Body of pancreas (tissue), 4 donors: ENCODE data around the gene TMEM98. TPM values are rescaled to one million over a fixed set of nuclear protein-coding genes. Genes with fewer than 3 reads are reported as not detected.

Experiments
- ATAC-seq: fragments of 150-250 bp; one replicate; pipeline ENCODE4 v1.9.1; 2016
- DNase-seq, 4 donors: peaks; one replicate each; pipeline ENCODE4 v3.0.0-alpha.2; 2019
- H3K27ac ChIP-seq, 4 donors: fragments of 200-600 bp; sonication (generic); 1 replicate in 3 of 4; 2 replicates in 1 of 4; pipeline versions ENCODE4 v1.5.1 to v1.6.1; 2016 to 2019; ENCODE audit warnings: mild to moderate bottlenecking in 1 of 4, mixed read lengths in 1 of 4, moderate library complexity in 1 of 4
- H3K27me3 ChIP-seq, 2 donors: fragments of 200-600 bp; sonication (generic); one replicate each; pipeline ENCODE4 v1.6.0; 2016; ENCODE audit warnings: mild to moderate bottlenecking in 1 of 2
- H3K36me3 ChIP-seq, 2 donors: fragments of 200-600 bp; sonication (generic); replicated peaks in 1 of 2; 2 replicates each; pipeline ENCODE4 v1.5.1; 2016; ENCODE audit warnings: low read depth in 2 of 2; ENCODE audit not compliant: insufficient read depth in 1 of 2
- H3K4me1 ChIP-seq: fragments of 200-600 bp; sonication (generic); one replicate; pipeline ENCODE4 v1.6.0; 2016
- H3K4me3 ChIP-seq, 2 donors: fragments of 200-600 bp; sonication (generic); 1 replicate in 1 of 2; 2 replicates in 1 of 2; pipeline ENCODE4 v1.5.1; 2016 to 2019
- H3K9me3 ChIP-seq, 3 donors: fragments of 200-600 bp; sonication (generic); 1 replicate in 2 of 3; 2 replicates in 1 of 3; pipeline ENCODE4 v1.5.1; 2016
- CTCF ChIP-seq, 7 experiments: fragments of 450-650 bp in 4 of 7; fragments of 200-600 bp in 3 of 7; sonication (generic) in 3 of 7; IDR thresholded peaks; one replicate each; pipeline ENCODE4 v1.5.1; 2016 to 2019; ENCODE audit warnings: antibody characterized with exemption in 7 of 7
- POLR2A ChIP-seq, 3 donors: fragments of 450-650 bp; IDR thresholded peaks; one replicate each; pipeline ENCODE4 v1.6.1; 2016; ENCODE audit warnings: antibody characterized with exemption in 3 of 3, mild to moderate bottlenecking in 2 of 3
- WGBS, 2 donors: methylation state at CpG; one replicate each; pipeline ENCODE4 v1.1.5; 2017; 5-methylcytosine and 5-hydroxymethylcytosine counted together
- intact Hi-C: fragments of 100-400 bp; cut with DNase I; formaldehyde crosslinking; loops from one replicate; pipeline ENCODE4 v1.15.1; 2023
- total RNA-seq, 2 donors: library from RNA; depleted of rRNA; stranded (reverse); fragments of >200 nt; gene quantifications; one replicate each; pipeline ENCODE4 v1.1.0, GENCODE V29; 2016

TMEM98 gene
- total RNA-seq, 2 donors from 2014 or later, result 88.2 to 99.2 TPM

GRCh38 chr17:32899236-32900013 lies 28.5 kb upstream of the TMEM98 start:
- WGBS, 2 donors, result 62 to 65% methylated on average over 2 of the region's 2 CpGs
- Histone ChIP-seq H3K27ac (no peak overlapping the region), H3K9me3 (no peaks in the 10 kb centered on the region), H3K36me3 (no peaks in the 10 kb centered on the region), H3K4me3 (no peak overlapping the region), H3K4me1 (peaks cover 4% of the 10 kb centered on the region), H3K27me3 (no peaks in the 10 kb centered on the region)
- ATAC-seq (no peak), DNase-seq (no peak)
- intact Hi-C loops, result loop anchor here (10.0 kb wide), 1 partner anchor 115 kb away; no protein-coding TSS in a partner anchor
- TF ChIP-seq CTCF (IDR thresholded peaks at IDR 0.05) (no peak), POLR2A (IDR thresholded peaks at IDR 0.05) (no peak)

- intact Hi-C loops, result loop anchor here (10.0 kb wide), 1 partner anchor 117 kb away; no protein-coding TSS in a partner anchor
- 91 to 95% methylated on average over 4 of the region's 4 CpGs for WGBS, 2 donors
- TF ChIP-seq CTCF (IDR thresholded peaks at IDR 0.05), result no peak
- TF ChIP-seq POLR2A (IDR thresholded peaks at IDR 0.05), result no peak
- no peaks in the 10 kb centered on the region for H3K27me3 ChIP-seq
- ATAC-seq (no peak), DNase-seq (no peak)
- no peaks in the 10 kb centered on the region for H3K9me3 ChIP-seq
- H3K4me3 ChIP-seq, result no peak overlapping the region
- peaks cover 4% of the 10 kb centered on the region for H3K4me1 ChIP-seq
- no peaks in the 10 kb centered on the region for H3K36me3 ChIP-seq
- H3K27ac ChIP-seq, result no peak overlapping the region
Observed at GRCh38 chr17:32901743-32902142, 26.2 kb upstream of the TMEM98 start.

- no peak overlapping the region for H3K27ac ChIP-seq
- intact Hi-C loops, result loop anchor here (10.0 kb wide), 1 partner anchor 119 kb away; no protein-coding TSS in a partner anchor
- H3K9me3 ChIP-seq, result no peaks in the 10 kb centered on the region
- TF ChIP-seq POLR2A (IDR thresholded peaks at IDR 0.05) (no peak), CTCF (IDR thresholded peaks at IDR 0.05) (no peak)
- no peaks in the 10 kb centered on the region for H3K27me3 ChIP-seq
- no peaks in the 10 kb centered on the region for H3K36me3 ChIP-seq
- no peak for DNase-seq
- H3K4me1 ChIP-seq, result no peaks in the 10 kb centered on the region
- 76% methylated on average over 5 of the region's 5 CpGs for WGBS, 2 donors
- no peak for ATAC-seq
- H3K4me3 ChIP-seq, result no peak overlapping the region
Observed at GRCh38 chr17:32903774-32904673, 23.9 kb upstream of the TMEM98 start.

GRCh38 chr17:32904891-32905290 lies 23.1 kb upstream of the TMEM98 start:
- ATAC-seq, result no peak
- Histone ChIP-seq H3K36me3 (no peaks in the 10 kb centered on the region), H3K9me3 (no peaks in the 10 kb centered on the region), H3K4me3 (no peak overlapping the region), H3K27me3 (no peaks in the 10 kb centered on the region), H3K27ac (no peak overlapping the region), H3K4me1 (peaks cover 4% of the 10 kb centered on the region)
- 64 to 68% methylated on average over 3 of the region's 3 CpGs for WGBS, 2 donors
- no peak for TF ChIP-seq POLR2A (IDR thresholded peaks at IDR 0.05)
- TF ChIP-seq CTCF (IDR thresholded peaks at IDR 0.05), result no peak
- DNase-seq, result no peak
- intact Hi-C loops, result loop anchor here (10.0 kb wide), 1 partner anchor 120 kb away; no protein-coding TSS in a partner anchor
